GM18909 (cell line): ENCODE data around the gene GIMAP6.
"Not testable (repeated sequence)": the region's sequence is repeated elsewhere in the genome, so short reads cannot be mapped to it uniquely, and the experiment has no call there.

Experiments used
- ATAC-seq: cut with Tn5 transposase; IDR thresholded peaks from one replicate; pipeline ENCODE4 v1.9.1; 2021; ENCODE audit warnings: mild to moderate bottlenecking; ENCODE audit not compliant: unreplicated experiment, poor library complexity

Gene GIMAP6

GRCh38 chr7:150631866-150632864, at the start of gene GIMAP6:
GIMAP6 (minus strand) TSS chr7:150632385; CDS start chr7:150630142, 2,243 bp downstream.
- peak; percentile 81 for ATAC-seq

- not testable (repeated sequence) for ATAC-seq
These were observed 48.2 kb upstream of the GIMAP6 start for GRCh38 chr7:150680364-150680763.

- ATAC-seq: not testable (repeated sequence)
These were observed 46.4 kb upstream of the GIMAP6 start for GRCh38 chr7:150678601-150679000.

GRCh38 chr7:150676854-150677253, 44.7 kb upstream of the GIMAP6 start:
- not testable (repeated sequence) for ATAC-seq

GRCh38 chr7:150676276-150676675, 44.1 kb upstream of the GIMAP6 start:
- not testable (repeated sequence) for ATAC-seq

- ATAC-seq: no peak
These were observed 43.5 kb upstream of the GIMAP6 start for GRCh38 chr7:150675714-150676113.

- not testable (repeated sequence) for ATAC-seq
These were observed 39.8 kb upstream of the GIMAP6 start for GRCh38 chr7:150671798-150672585.

- no peak for ATAC-seq
These were observed 36.8 kb upstream of the GIMAP6 start for GRCh38 chr7:150668977-150669376.

- peak; percentile 85 for ATAC-seq
These were observed 36.3 kb upstream of the GIMAP6 start for GRCh38 chr7:150668472-150668911.

- ATAC-seq: no peak
These were observed 34.2 kb upstream of the GIMAP6 start for GRCh38 chr7:150666412-150666811.

GRCh38 chr7:150665896-150666295, 33.7 kb upstream of the GIMAP6 start:
- ATAC-seq: no peak

GRCh38 chr7:150665089-150665748, 33.0 kb upstream of the GIMAP6 start:
- ATAC-seq: no peak

GRCh38 chr7:150663802-150664494, 31.8 kb upstream of the GIMAP6 start:
- ATAC-seq: no peak

- ATAC-seq: not testable (repeated sequence)
These were observed 30.6 kb upstream of the GIMAP6 start for GRCh38 chr7:150662821-150663220.

- no peak for ATAC-seq
These were observed 28.9 kb upstream of the GIMAP6 start for GRCh38 chr7:150660939-150661613.

GRCh38 chr7:150657526-150657925, 25.3 kb upstream of the GIMAP6 start:
- ATAC-seq: no peak

- ATAC-seq: no peak
These were observed 23.9 kb upstream of the GIMAP6 start for GRCh38 chr7:150656047-150656446.

GRCh38 chr7:150654692-150655091, 22.5 kb upstream of the GIMAP6 start:
- no peak for ATAC-seq

- no peak for ATAC-seq
These were observed 16.8 kb upstream of the GIMAP6 start for GRCh38 chr7:150649080-150649385.
